Chondrocyte (in vitro differentiated cells): Measurements from ENCODE around the gene TXNDC16. TPM values are rescaled to one million over a fixed set of nuclear protein-coding genes. Genes with fewer than 3 reads are reported as not detected.

Source experiments
- DNase-seq: peaks from one replicate; pipeline ENCODE4 v3.0.0; 2021; ENCODE audit warnings: mixed read lengths, low spot score
- H3K27ac Mint-ChIP-seq: one replicate; pipeline ENCODE4 v1.8.0; 2021; ENCODE audit warnings: mild to moderate bottlenecking, moderate library complexity, mixed read lengths; ENCODE audit not compliant: unreplicated experiment
- H3K27me3 Mint-ChIP-seq: 2 replicates; pipeline ENCODE4 v1.8.0; 2021; ENCODE audit warnings: low read depth, mixed read lengths
- H3K36me3 Mint-ChIP-seq: 2 replicates; pipeline ENCODE4 v1.8.0; 2021; ENCODE audit warnings: low read depth, mixed read lengths
- H3K4me1 Mint-ChIP-seq: 2 replicates; pipeline ENCODE4 v1.8.0; 2021; ENCODE audit warnings: low read depth, mild to moderate bottlenecking, mixed read lengths
- H3K4me3 Mint-ChIP-seq: one replicate; pipeline ENCODE4 v1.8.0; 2021; ENCODE audit warnings: mild to moderate bottlenecking, moderate library complexity, mixed read lengths; ENCODE audit not compliant: unreplicated experiment
- H3K9me3 Mint-ChIP-seq: 2 replicates; pipeline ENCODE4 v1.8.0; 2021; ENCODE audit warnings: low read depth, mixed read lengths
- total RNA-seq: library from RNA; stranded (reverse); gene quantifications from 3 replicates; pipeline ENCODE4 v1.2.1, GENCODE V29; 2021
- TF ChIP-seq, protein P1 (sequence below): fragments of 200-600 bp; sonication (generic); IDR thresholded peaks from 2 replicates; pipeline ENCODE4 v1.5.0; 2021; ENCODE audit warnings: antibody characterized with exemption, mild to moderate bottlenecking, moderate library complexity

TXNDC16 gene
- total RNA-seq, 1 donor from 2014 or later = 6.4 TPM

DNA sequence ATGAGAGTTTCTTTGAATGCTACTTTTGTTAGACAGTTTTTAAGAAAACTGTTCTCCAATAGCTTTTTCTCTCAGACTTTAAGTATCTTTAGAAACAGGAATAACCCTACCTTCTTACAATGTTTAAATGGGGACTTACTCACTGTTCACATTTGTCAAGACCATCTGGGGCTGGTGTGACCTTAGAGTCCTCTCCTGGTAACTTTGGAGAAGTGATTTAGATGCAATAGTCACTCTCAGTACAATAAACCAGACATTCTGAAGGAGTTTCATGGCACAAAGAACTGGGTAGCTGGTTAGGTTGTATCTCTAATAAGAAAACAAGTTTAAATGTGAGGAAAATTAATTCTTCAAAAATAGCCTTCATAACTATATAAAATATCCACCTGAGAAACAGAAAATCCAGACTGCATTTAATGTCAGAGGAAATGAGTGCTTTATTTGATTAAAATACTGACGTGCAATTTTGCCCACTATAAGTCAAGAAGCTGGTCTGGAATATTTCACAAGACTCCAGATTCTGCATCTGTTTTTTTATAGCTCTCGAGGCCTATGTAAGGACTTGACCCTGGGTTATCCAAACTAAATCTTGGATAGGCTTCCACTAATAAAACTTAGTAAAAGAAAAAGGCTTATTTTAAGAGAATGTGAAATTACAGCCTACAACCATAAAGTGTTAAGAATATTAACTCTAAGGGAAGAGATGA is 129.5 kb downstream of the TXNDC16 start:
- TF ChIP-seq, protein P1, sequence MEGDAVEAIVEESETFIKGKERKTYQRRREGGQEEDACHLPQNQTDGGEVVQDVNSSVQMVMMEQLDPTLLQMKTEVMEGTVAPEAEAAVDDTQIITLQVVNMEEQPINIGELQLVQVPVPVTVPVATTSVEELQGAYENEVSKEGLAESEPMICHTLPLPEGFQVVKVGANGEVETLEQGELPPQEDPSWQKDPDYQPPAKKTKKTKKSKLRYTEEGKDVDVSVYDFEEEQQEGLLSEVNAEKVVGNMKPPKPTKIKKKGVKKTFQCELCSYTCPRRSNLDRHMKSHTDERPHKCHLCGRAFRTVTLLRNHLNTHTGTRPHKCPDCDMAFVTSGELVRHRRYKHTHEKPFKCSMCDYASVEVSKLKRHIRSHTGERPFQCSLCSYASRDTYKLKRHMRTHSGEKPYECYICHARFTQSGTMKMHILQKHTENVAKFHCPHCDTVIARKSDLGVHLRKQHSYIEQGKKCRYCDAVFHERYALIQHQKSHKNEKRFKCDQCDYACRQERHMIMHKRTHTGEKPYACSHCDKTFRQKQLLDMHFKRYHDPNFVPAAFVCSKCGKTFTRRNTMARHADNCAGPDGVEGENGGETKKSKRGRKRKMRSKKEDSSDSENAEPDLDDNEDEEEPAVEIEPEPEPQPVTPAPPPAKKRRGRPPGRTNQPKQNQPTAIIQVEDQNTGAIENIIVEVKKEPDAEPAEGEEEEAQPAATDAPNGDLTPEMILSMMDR = peak; percentile 21
- Mint-ChIP-seq H3K27ac (no peak overlapping the region), H3K4me3 (no peak overlapping the region), H3K27me3 (no peaks in the 10 kb centered on the region), H3K36me3 (no peaks in the 10 kb centered on the region), H3K4me1 (peaks cover 16% of the 10 kb centered on the region), H3K9me3 (no peaks in the 10 kb centered on the region)
- no peak for DNase-seq

DNA sequence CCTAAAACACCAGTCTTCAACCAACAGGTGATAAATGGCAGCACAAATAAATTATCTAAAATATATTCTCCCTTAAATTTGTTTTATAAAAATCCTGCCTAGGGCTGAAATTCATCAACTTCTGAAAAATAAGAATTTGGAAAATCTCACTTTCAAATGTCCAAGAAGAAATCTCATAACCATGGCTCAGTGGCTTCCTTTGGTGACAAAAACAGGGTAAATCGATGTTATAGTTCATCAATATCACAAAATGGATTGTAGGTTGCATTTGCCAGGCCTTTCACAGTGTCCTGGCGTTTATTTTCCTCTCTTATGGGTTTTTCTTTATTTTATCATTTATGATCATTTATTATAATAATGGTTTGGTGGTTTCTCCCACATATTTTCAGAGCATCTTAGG is 135.2 kb downstream of the TXNDC16 start:
- Mint-ChIP-seq H3K4me1 (peaks cover 5% of the 10 kb centered on the region), H3K36me3 (no peaks in the 10 kb centered on the region), H3K4me3 (no peak overlapping the region), H3K9me3 (no peaks in the 10 kb centered on the region), H3K27ac (no peak overlapping the region), H3K27me3 (no peaks in the 10 kb centered on the region)
- no peak for DNase-seq
- TF ChIP-seq, protein P1 = no peak

DNA sequence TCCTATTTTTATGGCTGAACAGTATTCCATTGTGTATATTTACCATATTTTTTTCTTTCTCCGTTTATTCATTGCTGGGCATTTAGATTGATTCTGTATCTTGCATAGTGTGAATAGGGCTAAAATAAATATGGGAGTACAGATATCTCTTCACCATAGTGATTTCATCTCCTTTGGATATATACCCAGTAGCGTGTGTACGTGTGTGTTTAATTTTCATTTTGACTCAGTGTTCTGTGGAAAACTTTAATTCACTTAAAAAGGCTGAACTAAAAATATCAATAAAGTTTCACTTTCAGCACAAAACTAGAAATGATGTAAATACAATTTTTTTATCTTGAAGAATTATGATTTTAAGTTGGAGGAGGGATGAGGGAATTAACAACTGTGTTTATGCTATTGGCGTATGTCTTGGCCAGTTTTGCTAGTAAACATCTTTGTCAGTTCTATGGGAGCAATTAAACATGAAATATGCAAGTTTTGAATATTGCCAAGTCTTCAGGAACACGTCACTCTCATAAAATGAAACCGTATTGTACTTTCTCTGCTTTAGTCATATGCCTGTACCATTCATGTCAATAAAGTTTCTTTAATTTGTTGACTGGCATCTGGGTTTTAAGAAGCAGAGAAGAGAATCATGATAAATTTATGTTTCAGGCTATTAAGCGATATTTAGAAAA is 138.4 kb downstream of the TXNDC16 start:
- no peaks in the 10 kb centered on the region for H3K36me3 Mint-ChIP-seq
- TF ChIP-seq, protein P1 = no peak
- no peak overlapping the region for H3K27ac Mint-ChIP-seq
- no peaks in the 10 kb centered on the region for H3K4me1 Mint-ChIP-seq
- H3K9me3 Mint-ChIP-seq = no peaks in the 10 kb centered on the region
- H3K27me3 Mint-ChIP-seq = no peaks in the 10 kb centered on the region
- no peak overlapping the region for H3K4me3 Mint-ChIP-seq
- DNase-seq = no peak

DNA sequence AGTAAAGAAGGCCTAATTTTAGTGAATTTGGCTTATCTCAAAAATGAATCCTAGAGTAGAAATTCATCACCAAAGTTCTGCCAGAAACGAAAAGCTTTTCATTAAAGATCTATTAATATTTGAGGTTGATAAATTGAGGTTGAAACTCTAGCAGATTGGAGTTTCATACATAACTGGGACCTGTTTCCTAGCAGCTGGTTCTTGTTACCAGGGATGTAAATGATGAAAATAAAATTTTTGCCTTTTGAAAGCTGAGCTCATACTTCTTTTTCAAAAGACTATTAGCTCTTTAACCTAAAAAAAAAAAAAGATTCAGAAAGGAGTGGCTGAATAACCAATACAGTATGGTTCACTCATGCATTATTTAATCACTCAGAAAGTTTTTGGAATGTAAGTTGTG is 139.9 kb downstream of the TXNDC16 start:
- no peak for DNase-seq
- Mint-ChIP-seq H3K27ac (no peak overlapping the region), H3K4me3 (no peak overlapping the region), H3K4me1 (no peaks in the 10 kb centered on the region), H3K36me3 (no peaks in the 10 kb centered on the region), H3K27me3 (no peaks in the 10 kb centered on the region), H3K9me3 (no peaks in the 10 kb centered on the region)
- TF ChIP-seq, protein P1 = no peak

DNA sequence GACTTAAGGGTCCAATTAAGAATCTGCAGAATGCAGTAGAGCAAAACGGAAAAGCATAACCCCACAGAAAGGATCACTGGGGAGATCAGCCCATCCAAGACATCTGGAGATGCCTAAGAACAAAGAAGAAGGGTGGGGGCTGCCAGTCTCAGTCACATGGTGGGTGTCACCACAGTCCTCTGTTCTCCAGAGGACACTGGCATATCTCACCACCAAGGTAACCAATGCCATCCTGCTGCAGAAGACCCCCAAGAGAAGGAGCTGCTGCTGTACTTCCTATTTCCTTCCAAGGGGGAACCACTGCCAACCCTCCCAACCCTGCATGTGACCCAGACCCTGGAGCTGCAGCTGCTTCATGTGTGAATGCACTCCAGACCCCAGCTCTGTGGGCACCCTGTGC is 147.0 kb downstream of the TXNDC16 start:
- no peaks in the 10 kb centered on the region for H3K9me3 Mint-ChIP-seq
- no peak overlapping the region for H3K27ac Mint-ChIP-seq
- no peak for DNase-seq
- H3K27me3 Mint-ChIP-seq = no peaks in the 10 kb centered on the region
- TF ChIP-seq, protein P1 = no peak
- H3K4me1 Mint-ChIP-seq = peaks cover 10% of the 10 kb centered on the region
- no peak overlapping the region for H3K4me3 Mint-ChIP-seq
- no peaks in the 10 kb centered on the region for H3K36me3 Mint-ChIP-seq
